ENCODE measurements around the gene RAD17. TPM values are rescaled to one million over a fixed set of nuclear protein-coding genes. Genes with fewer than 3 reads are reported as not detected.
A peak's percentile ranks its signal among the peaks of the same experiment; 100 is the strongest.
"Not testable (repeated sequence)": the region's sequence is repeated elsewhere in the genome, so short reads cannot be mapped to it uniquely, and the experiment has no call there.

Gene RAD17
- total RNA-seq, 1 donor from 2014 or later, result 18.4 TPM

GRCh38 chr5:69374911-69375446 is 5.4 kb downstream of the RAD17 start:
- no peak for DNase-seq (ENCODE audit: low spot score)

GRCh38 chr5:69378376-69378775 is 8.8 kb downstream of the RAD17 start:
- DNase-seq (ENCODE audit: low spot score), result no peak

GRCh38 chr5:69404659-69405330 is 35.2 kb downstream of the RAD17 start:
- DNase-seq (ENCODE audit: low spot score), result no peak

GRCh38 chr5:69414885-69415583 is 45.4 kb downstream of the RAD17 start, which contains the start of gene MARVELD2:
MARVELD2 (plus strand) TSS chr5:69415116; CDS start chr5:69419386, 4,270 bp downstream.
- peak; percentile 93 for DNase-seq (ENCODE audit: low spot score)

- DNase-seq (ENCODE audit: low spot score), result no peak
These were observed 46.0 kb downstream of the RAD17 start for GRCh38 chr5:69415584-69415958.

GRCh38 chr5:69416180-69416579 is 46.6 kb downstream of the RAD17 start:
- DNase-seq (ENCODE audit: low spot score), result no peak

GRCh38 chr5:69416699-69417098 is 47.1 kb downstream of the RAD17 start:
- no peak for DNase-seq (ENCODE audit: low spot score)

- DNase-seq (ENCODE audit: low spot score), result no peak
These were observed 48.9 kb downstream of the RAD17 start for GRCh38 chr5:69418554-69418953.

GRCh38 chr5:69431424-69432303 is 62.0 kb downstream of the RAD17 start:
- DNase-seq (ENCODE audit: low spot score), result no peak

- no peak for DNase-seq (ENCODE audit: low spot score)
These were observed 63.0 kb downstream of the RAD17 start for GRCh38 chr5:69432412-69433206.

- DNase-seq (ENCODE audit: low spot score), result not testable (repeated sequence)
These were observed 65.8 kb downstream of the RAD17 start for GRCh38 chr5:69435276-69435884.

GRCh38 chr5:69444127-69444754 is 74.6 kb downstream of the RAD17 start:
- DNase-seq (ENCODE audit: low spot score), result no peak

GRCh38 chr5:69449511-69449910 is 79.9 kb downstream of the RAD17 start:
- no peak for DNase-seq (ENCODE audit: low spot score)

- no peak for DNase-seq (ENCODE audit: low spot score)
These were observed 80.5 kb downstream of the RAD17 start for GRCh38 chr5:69450116-69450515.

- DNase-seq (ENCODE audit: low spot score), result not testable (repeated sequence)
These were observed 80.9 kb downstream of the RAD17 start for GRCh38 chr5:69450527-69450926.

GRCh38 chr5:69451941-69452647 is 82.5 kb downstream of the RAD17 start:
- DNase-seq (ENCODE audit: low spot score), result no peak

- DNase-seq (ENCODE audit: low spot score), result not testable (repeated sequence)
These were observed 83.9 kb downstream of the RAD17 start for GRCh38 chr5:69453487-69453886.

GRCh38 chr5:69454460-69455249 is 85.0 kb downstream of the RAD17 start:
- DNase-seq (ENCODE audit: low spot score), result no peak

All from mesenteric fat pad (tissue), 1 donor.